Calu3 (cell line): ENCODE measurements around the gene ZACN. TPM values are rescaled to one million over a fixed set of nuclear protein-coding genes. Genes with fewer than 3 reads are reported as not detected.

Experiments used
- BruUV-seq: library from RNA; stranded (reverse); fragments of 400-500 nt; replicated peaks from 2 replicates; lab custom pipeline; 2021; lab: Mats Ljungman, UMichigan
- CTCF ChIA-PET: fragments of 300-600 bp; sonication (Branson Sonifier 250); formaldehyde crosslinking; loops from one replicate; lab custom pipeline; 2022; ENCODE audit warnings: antibody characterized with exemption; lab: Charles Lee
- DNase-seq: peaks from one replicate; pipeline ENCODE4 v3.0.0; 2022
- H3K27ac Mint-ChIP-seq: one replicate; pipeline ENCODE4 v1.8.0; 2022; ENCODE audit warnings: mixed read lengths; ENCODE audit not compliant: unreplicated experiment
- H3K27me3 Mint-ChIP-seq: one replicate; pipeline ENCODE4 v1.8.0; 2022; ENCODE audit warnings: mixed read lengths; ENCODE audit not compliant: unreplicated experiment
- H3K36me3 Mint-ChIP-seq: one replicate; pipeline ENCODE4 v1.8.0; 2022; ENCODE audit warnings: mild to moderate bottlenecking, moderate library complexity, mixed read lengths; ENCODE audit not compliant: insufficient read depth, unreplicated experiment
- H3K4me1 Mint-ChIP-seq: one replicate; pipeline ENCODE4 v1.8.0; 2022; ENCODE audit warnings: mild to moderate bottlenecking, low read depth, mixed read lengths; ENCODE audit not compliant: unreplicated experiment
- H3K4me3 Mint-ChIP-seq: one replicate; pipeline ENCODE4 v1.8.0; 2022; ENCODE audit warnings: mild to moderate bottlenecking, low read depth, moderate library complexity, mixed read lengths; ENCODE audit not compliant: unreplicated experiment
- H3K9me3 Mint-ChIP-seq: one replicate; pipeline ENCODE4 v1.8.0; 2022; ENCODE audit warnings: low read depth, mixed read lengths; ENCODE audit not compliant: unreplicated experiment
- CTCF ChIP-seq: fragments of 200-600 bp; IDR thresholded peaks from one replicate; pipeline ENCODE4 v1.8.0; 2022; ENCODE audit warnings: antibody characterized with exemption; ENCODE audit not compliant: unreplicated experiment
- intact Hi-C: fragments of 100-400 bp; cut with micrococcal nuclease; formaldehyde crosslinking; loops from one replicate; pipeline ENCODE4 v1.10.0; 2022; ENCODE audit not compliant: unreplicated experiment
- total RNA-seq: library from RNA; stranded (reverse); gene quantifications from 2 replicates; pipeline ENCODE4 v1.2.3, GENCODE V29; 2022

The ZACN gene
- total RNA-seq, 1 experiment from 2014 or later = 0.17 TPM

GRCh38 chr17:76086384-76086783 is 7.4 kb downstream of the ZACN start:
- no TSS peak for BruUV-seq
- DNase-seq = no peak
- Mint-ChIP-seq H3K9me3 (no peaks in the 10 kb centered on the region), H3K27me3 (no peaks in the 10 kb centered on the region), H3K4me1 (no peaks in the 10 kb centered on the region), H3K27ac (no peak overlapping the region), H3K4me3 (no peak overlapping the region), H3K36me3 (peaks cover 20% of the 10 kb centered on the region)
- intact Hi-C loops = no loop called here
- TF ChIP-seq CTCF = no peak
- CTCF ChIA-PET = interaction anchor here (0.5 to 0.6 kb wide), 2 partner anchors 233 to 657 kb away, joined by 3 to 5 read pairs; no protein-coding TSS in a partner anchor

DNA sequence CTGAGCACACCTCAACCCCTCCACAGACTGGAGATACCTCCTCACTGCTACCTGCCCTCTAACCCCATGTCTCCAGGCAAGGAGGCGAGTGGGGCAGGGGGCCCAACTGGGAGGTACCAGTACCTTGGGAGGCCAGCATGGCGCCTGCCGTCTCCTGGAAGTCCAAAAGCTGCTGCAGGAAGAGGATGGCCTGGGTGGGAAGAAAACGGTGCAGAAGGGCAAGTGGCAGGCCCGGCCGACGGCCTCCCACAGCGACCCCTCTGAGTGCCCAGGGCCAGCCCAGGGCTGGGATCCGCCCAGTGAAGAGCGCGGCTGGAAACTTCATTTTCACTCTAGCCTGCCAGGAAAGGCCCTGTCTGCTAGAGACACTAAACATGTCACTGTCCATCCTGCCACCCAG is 8.5 kb downstream of the ZACN start:
- no TSS peak for BruUV-seq
- Mint-ChIP-seq H3K36me3 (peaks cover 16% of the 10 kb centered on the region), H3K9me3 (no peaks in the 10 kb centered on the region), H3K4me3 (no peak overlapping the region), H3K27ac (no peak overlapping the region), H3K4me1 (no peaks in the 10 kb centered on the region), H3K27me3 (no peaks in the 10 kb centered on the region)
- intact Hi-C loops = no loop called here
- DNase-seq = no peak
- CTCF ChIA-PET = no interaction called here
- no peak for TF ChIP-seq CTCF

GRCh38 chr17:76088041-76088867 is 9.3 kb downstream of the ZACN start:
- Mint-ChIP-seq H3K9me3 (no peaks in the 10 kb centered on the region), H3K4me3 (no peak overlapping the region), H3K36me3 (peaks cover 19% of the 10 kb centered on the region), H3K27ac (no peak overlapping the region), H3K4me1 (no peaks in the 10 kb centered on the region), H3K27me3 (no peaks in the 10 kb centered on the region)
- DNase-seq = no peak
- BruUV-seq = no TSS peak
- intact Hi-C loops = no loop called here
- CTCF ChIA-PET = no interaction called here
- TF ChIP-seq CTCF = no peak

DNA sequence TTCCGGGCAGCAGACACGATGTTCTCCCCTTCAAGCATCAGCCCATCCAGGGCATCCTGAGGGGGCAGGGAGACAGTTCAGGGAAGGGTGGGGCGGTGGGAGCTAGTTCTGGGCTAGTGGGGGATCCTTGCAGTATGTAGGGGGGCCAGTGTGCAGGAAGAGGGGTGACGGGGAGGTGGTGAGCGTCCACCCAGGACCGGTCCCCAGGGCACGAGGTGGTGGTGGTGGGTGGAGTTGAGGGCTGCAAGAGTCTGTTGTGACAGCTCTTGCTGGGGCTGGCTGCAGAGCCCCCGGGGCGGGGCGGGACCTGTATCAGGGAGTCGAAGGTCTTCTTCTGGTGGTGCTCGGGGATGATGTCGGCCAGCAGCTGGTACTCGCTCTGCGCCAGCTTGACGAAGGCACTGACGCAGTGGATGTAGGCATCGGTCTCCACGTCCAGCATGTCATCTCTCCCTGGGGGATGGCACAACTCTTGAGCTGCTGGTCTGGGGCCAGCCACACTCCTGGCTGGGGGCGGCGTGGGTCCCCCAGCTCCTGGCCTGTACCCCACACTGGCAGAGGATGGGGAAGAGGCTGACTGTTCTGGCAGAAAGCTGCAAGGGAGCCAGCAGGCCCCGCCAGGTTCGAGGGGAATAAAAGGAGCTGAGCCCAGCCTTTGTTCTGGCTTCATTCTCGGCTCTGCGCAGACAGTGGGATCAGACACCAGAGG is 10.0 kb downstream of the ZACN start:
- intact Hi-C loops = no loop called here
- DNase-seq = no peak
- no peak overlapping the region for H3K27ac Mint-ChIP-seq
- CTCF ChIA-PET = no interaction called here
- TF ChIP-seq CTCF = no peak
- no peaks in the 10 kb centered on the region for H3K27me3 Mint-ChIP-seq
- H3K4me1 Mint-ChIP-seq = no peaks in the 10 kb centered on the region
- peaks cover 16% of the 10 kb centered on the region for H3K36me3 Mint-ChIP-seq
- no TSS peak for BruUV-seq
- H3K9me3 Mint-ChIP-seq = no peaks in the 10 kb centered on the region
- H3K4me3 Mint-ChIP-seq = no peak overlapping the region
